Spleen (tissue), 7 donors: Measurements from ENCODE around the gene SEC24A.
"Not testable (repeated sequence)": the region's sequence is repeated elsewhere in the genome, so short reads cannot be mapped to it uniquely, and the experiment has no call there.

Source experiments
- POLR2AphosphoS5 ChIP-seq, 3 donors: sonication (generic); formaldehyde crosslinking; IDR thresholded peaks; one replicate each; pipeline ENCODE4 v1.5.1; 2017; ENCODE audit warnings: antibody characterized with exemption in 3 of 3
- TF ChIP-seq, protein P1 (sequence below), 11 experiments: fragments of 200-600 bp in 7 of 11; fragments of 450-650 bp in 4 of 11; sonication (generic) in 4 of 11; IDR thresholded peaks in 8 of 11; conservative IDR thresholded peaks in 3 of 11; 1 replicate in 7 of 11; 2 replicates in 4 of 11; pipeline versions ENCODE4 v1.4.0 to v1.8.0; 2016 to 2021; ENCODE audit warnings: antibody characterized with exemption in 11 of 11, inconsistent platforms in 4 of 11, mild to moderate bottlenecking in 1 of 11
- donor health status: DM: no; HTN: no; CAD: no; lungs with moderate emphysema.
- donor health status: DM: no; HTN: no; CAD: no.
- donor health status: DM: no; HTN: no; CAD: no.

DNA sequence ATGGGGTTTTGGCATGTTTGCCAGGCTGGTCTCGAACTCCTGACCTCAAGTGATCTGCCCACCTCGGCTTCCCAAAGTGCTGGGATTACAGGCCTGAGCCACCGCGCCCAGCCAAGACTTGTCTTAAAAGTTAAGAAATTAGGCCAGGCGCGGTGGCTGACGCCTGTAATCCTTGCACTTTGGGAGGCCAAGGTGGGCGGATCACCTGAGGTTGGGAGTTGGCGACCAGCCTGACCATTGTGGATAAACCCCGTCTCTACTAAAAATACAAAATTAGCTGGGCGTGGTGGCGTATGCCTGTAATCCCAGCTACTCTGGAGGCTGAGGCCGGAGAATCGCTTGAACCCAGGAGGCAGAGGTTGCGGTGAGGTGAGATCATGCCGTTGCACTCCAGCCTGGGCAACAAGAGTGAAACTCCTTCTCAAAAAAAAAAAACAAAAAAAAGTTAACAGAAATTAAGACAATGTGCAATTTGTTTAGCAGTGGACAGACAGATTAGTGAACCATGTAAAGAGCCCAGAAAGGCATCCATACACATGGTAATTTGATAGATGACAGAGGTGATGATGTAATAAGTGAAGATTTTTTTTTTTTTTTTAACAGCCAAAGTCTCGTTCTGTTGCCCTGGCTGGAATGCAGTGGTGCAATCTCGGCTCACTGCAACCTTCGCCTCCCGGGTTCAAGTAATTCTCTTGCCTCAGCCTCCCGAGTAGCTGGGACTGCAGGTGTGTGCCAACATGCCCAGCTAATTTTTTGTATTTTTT is 119.1 kb downstream of the SEC24A start:
- TF ChIP-seq, protein P1, sequence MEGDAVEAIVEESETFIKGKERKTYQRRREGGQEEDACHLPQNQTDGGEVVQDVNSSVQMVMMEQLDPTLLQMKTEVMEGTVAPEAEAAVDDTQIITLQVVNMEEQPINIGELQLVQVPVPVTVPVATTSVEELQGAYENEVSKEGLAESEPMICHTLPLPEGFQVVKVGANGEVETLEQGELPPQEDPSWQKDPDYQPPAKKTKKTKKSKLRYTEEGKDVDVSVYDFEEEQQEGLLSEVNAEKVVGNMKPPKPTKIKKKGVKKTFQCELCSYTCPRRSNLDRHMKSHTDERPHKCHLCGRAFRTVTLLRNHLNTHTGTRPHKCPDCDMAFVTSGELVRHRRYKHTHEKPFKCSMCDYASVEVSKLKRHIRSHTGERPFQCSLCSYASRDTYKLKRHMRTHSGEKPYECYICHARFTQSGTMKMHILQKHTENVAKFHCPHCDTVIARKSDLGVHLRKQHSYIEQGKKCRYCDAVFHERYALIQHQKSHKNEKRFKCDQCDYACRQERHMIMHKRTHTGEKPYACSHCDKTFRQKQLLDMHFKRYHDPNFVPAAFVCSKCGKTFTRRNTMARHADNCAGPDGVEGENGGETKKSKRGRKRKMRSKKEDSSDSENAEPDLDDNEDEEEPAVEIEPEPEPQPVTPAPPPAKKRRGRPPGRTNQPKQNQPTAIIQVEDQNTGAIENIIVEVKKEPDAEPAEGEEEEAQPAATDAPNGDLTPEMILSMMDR (IDR thresholded peaks at IDR 0.05 in 8 of 11, conservative IDR thresholded peaks at IDR 0.05 in 3 of 11) = not testable (repeated sequence)
- not testable (repeated sequence) for TF ChIP-seq POLR2AphosphoS5 (IDR thresholded peaks at IDR 0.05)
